ENCODE measurements around the gene PRR5. TPM values are rescaled to one million over a fixed set of nuclear protein-coding genes. Genes with fewer than 3 reads are reported as not detected.

The PRR5 gene
- polyA plus RNA-seq, 1 of the 3 experiments (the other 2 are of a cell fraction) = 1.3 TPM

- ChIA-PET POLR2A (no interaction called here), CTCF (interaction anchor here (41.0 kb wide), 1 partner anchor 21 kb away, joined by 642 read pairs; no protein-coding TSS in a partner anchor)
- H3K4me3 ChIP-seq (ENCODE audit: low read depth in 2 of 2, low read length in 1 of 2) = no peak overlapping the region
- no peak overlapping the region for H3K27ac ChIP-seq (ENCODE audit: low read depth in 2 of 2, low read length in 1 of 2)
- H3K27me3 ChIP-seq (ENCODE audit: insufficient read depth) = no peaks in the 10 kb centered on the region
- no peak overlapping the region for H3K9ac ChIP-seq
- no peaks in the 10 kb centered on the region for H3K9me2 ChIP-seq
- H3K9me3 ChIP-seq = no peaks in the 10 kb centered on the region
- TF ChIP-seq USF1 (IDR thresholded peaks at IDR 0.05; ENCODE audit: borderline replicate concordance, low read depth) (no peak), TAF1 (IDR thresholded peaks at IDR 0.05; ENCODE audit: borderline replicate concordance, low read depth, low read length) (no peak), MEF2A (IDR thresholded peaks at IDR 0.05; ENCODE audit: borderline replicate concordance, low read depth) (no peak)
- no peaks in the 10 kb centered on the region for H3K36me3 ChIP-seq (replicated peaks in 1 of 2; ENCODE audit: control insufficient read depth in 1 of 2, insufficient read depth in 2 of 2, low read length in 1 of 2)
- H3K79me2 ChIP-seq (ENCODE audit: insufficient read depth) = no peaks in the 10 kb centered on the region
- no peaks in the 10 kb centered on the region for H3F3A ChIP-seq (replicated peaks; ENCODE audit: insufficient read depth)
- no peaks in the 10 kb centered on the region for H4K20me1 ChIP-seq (ENCODE audit: insufficient read depth)
- DNase-seq = no peak
- peaks cover 0 to 3% of the 10 kb centered on the region in 2 experiments; a peak in 1 of 4 replicates for H3K4me1 ChIP-seq (ENCODE audit: control insufficient read depth in 1 of 2, insufficient read depth in 2 of 2, low read depth in 1 of 2, low read length in 1 of 2)
- WGBS (ENCODE audit: low lambda C conversion rate) = 84% methylated on average over 13 of the region's 23 CpGs
- no peak overlapping the region for H2AFZ ChIP-seq (ENCODE audit: low read depth)
- H3K4me2 ChIP-seq = no peak overlapping the region
Observed at GRCh38 chr22:44711690-44712555, 9.9 kb downstream of the PRR5 start.

GRCh38 chr22:44712962-44713361 lies 11.0 kb downstream of the PRR5 start:
- CTCF ChIA-PET = interaction anchor here (0.5 to 41.0 kb wide), 4 partner anchors 10 to 27 kb away, joined by 3 to 642 read pairs (median 3); no protein-coding TSS in a partner anchor

More at GRCh38 chr22:44712962-44713361, 11.0 kb downstream of the PRR5 start:
- Histone ChIP-seq H2AFZ (ENCODE audit: low read depth) (no peak overlapping the region), H3K4me1 (ENCODE audit: control insufficient read depth in 1 of 2, insufficient read depth in 2 of 2, low read depth in 1 of 2, low read length in 1 of 2) (peaks cover 0 to 3% of the 10 kb centered on the region in 2 experiments; a peak in 1 of 4 replicates), H3F3A (replicated peaks; ENCODE audit: insufficient read depth) (no peaks in the 10 kb centered on the region), H3K9me3 (no peaks in the 10 kb centered on the region), H3K4me2 (no peak overlapping the region), H4K20me1 (ENCODE audit: insufficient read depth) (no peaks in the 10 kb centered on the region), H3K79me2 (ENCODE audit: insufficient read depth) (no peaks in the 10 kb centered on the region), H3K9ac (no peak overlapping the region), H3K36me3 (replicated peaks in 1 of 2; ENCODE audit: control insufficient read depth in 1 of 2, insufficient read depth in 2 of 2, low read length in 1 of 2) (no peaks in the 10 kb centered on the region), H3K27ac (ENCODE audit: low read depth in 2 of 2, low read length in 1 of 2) (no peak overlapping the region), H3K9me2 (no peaks in the 10 kb centered on the region), H3K27me3 (ENCODE audit: insufficient read depth) (no peaks in the 10 kb centered on the region), H3K4me3 (ENCODE audit: low read depth in 2 of 2, low read length in 1 of 2) (no peak overlapping the region)
- POLR2A ChIA-PET = no interaction called here
- no peak for DNase-seq
- TF ChIP-seq RCOR1 (IDR thresholded peaks at IDR 0.05; ENCODE audit: low read length) = no peak
- no peak for TF ChIP-seq SIN3A (IDR thresholded peaks at IDR 0.05; ENCODE audit: borderline replicate concordance, low read depth, low read length)
- no peak for TF ChIP-seq RXRA (IDR thresholded peaks at IDR 0.05; ENCODE audit: borderline replicate concordance, low read depth)
- no peak for TF ChIP-seq FOSL2 (IDR thresholded peaks at IDR 0.05; ENCODE audit: borderline replicate concordance, low read depth)
- TF ChIP-seq NRF1 (IDR thresholded peaks at IDR 0.05; ENCODE audit: low read depth, low read length) = no peak
- no peak for TF ChIP-seq YY1 (IDR thresholded peaks at IDR 0.05; ENCODE audit: low read depth)
- TF ChIP-seq IRF3 (IDR thresholded peaks at IDR 0.05; ENCODE audit: low read depth, low read length) = no peak
- no peak for TF ChIP-seq RFX5 (IDR thresholded peaks at IDR 0.05; ENCODE audit: low read length)
- TF ChIP-seq POLR2AphosphoS5 (IDR thresholded peaks at IDR 0.05; ENCODE audit: low read depth, low read length) = no peak
- TF ChIP-seq CTCF (IDR thresholded peaks at IDR 0.05) = no peak
- TF ChIP-seq CHD2 (IDR thresholded peaks at IDR 0.05; ENCODE audit: low read length, partially characterized antibody) = no peak
- no peak for TF ChIP-seq USF1 (IDR thresholded peaks at IDR 0.05; ENCODE audit: borderline replicate concordance, low read depth)
- TF ChIP-seq ELF1 (IDR thresholded peaks at IDR 0.05) = no peak
- TF ChIP-seq MEF2A (IDR thresholded peaks at IDR 0.05; ENCODE audit: borderline replicate concordance, low read depth) = no peak
- no peak for TF ChIP-seq SMC3 (IDR thresholded peaks at IDR 0.05; ENCODE audit: low read depth, low read length)
- no peak for TF ChIP-seq JUND (IDR thresholded peaks at IDR 0.05)
- no peak for TF ChIP-seq FOXJ3 (CRISPR knock-in tag; IDR thresholded peaks at IDR 0.05)
- TF ChIP-seq TAF1 (IDR thresholded peaks at IDR 0.05; ENCODE audit: borderline replicate concordance, low read depth, low read length) = no peak
- no peak for TF ChIP-seq MXI1 (IDR thresholded peaks at IDR 0.05; ENCODE audit: low read depth, low read length)
- 66% methylated on average over 7 of the region's 8 CpGs for WGBS (ENCODE audit: low lambda C conversion rate)
